Endothelial cell of umbilical vein (primary cell): Measurements from ENCODE around the gene IGSF23. TPM values are rescaled to one million over a fixed set of nuclear protein-coding genes. Genes with fewer than 3 reads are reported as not detected.

Experiments used
- BruUV-seq: library from RNA; stranded (reverse); fragments of 400-500 nt; replicated peaks from 2 replicates; lab custom pipeline; 2021; lab: Mats Ljungman, UMichigan
- CTCF ChIA-PET: fragments of 300-600, 350-600 bp; sonication (Branson Sonifier 250); formaldehyde crosslinking; loops from one replicate; lab custom pipeline; 2021; ENCODE audit warnings: antibody characterized with exemption, inconsistent platforms; lab: Charles Lee
- POLR2A ChIA-PET: fragments of 300-600, 350-600 bp; sonication (Branson Sonifier 250); formaldehyde crosslinking; loops from one replicate; lab custom pipeline; 2021; ENCODE audit warnings: antibody characterized with exemption, inconsistent platforms; lab: Charles Lee
- DNase-seq: peaks from one replicate; pipeline ENCODE4 v3.0.0-alpha.2; 2011; ENCODE audit warnings: low read depth, low spot score
- FAIRE-seq: peaks from 2 replicates; lab custom pipeline; 2011; peaks lifted over from hg19 to GRCh38; lab: Jason Lieb, UNC
- H2AFZ ChIP-seq: 2 replicates; pipeline ENCODE4 v1.6.0; 2012; ENCODE audit warnings: low read depth, low read length, control low read depth, inconsistent platforms
- H3K27ac ChIP-seq: 2 replicates; pipeline ENCODE4 v1.5.1; 2011; ENCODE audit warnings: low read depth, mild to moderate bottlenecking, control low read depth, low read length, moderate library complexity; ENCODE audit not compliant: insufficient read depth
- H3K27me3 ChIP-seq, 2 experiments: 2 replicates each; pipeline versions ENCODE4 v1.6.0 to v1.6.1; 2011; ENCODE audit warnings: low read length in 2 of 2, mixed read lengths in 1 of 2; ENCODE audit not compliant: control insufficient read depth in 2 of 2, insufficient read depth in 2 of 2
- H3K36me3 ChIP-seq, 2 experiments: 2 replicates in 1 of 2; 3 replicates in 1 of 2; pipeline ENCODE4 v1.5.1; 2011; ENCODE audit warnings: low read length in 2 of 2, mild to moderate bottlenecking in 1 of 2, moderate library complexity in 1 of 2; ENCODE audit not compliant: control insufficient read depth in 2 of 2, insufficient read depth in 2 of 2; ENCODE audit errors: extremely low read depth in 1 of 2
- H3K4me1 ChIP-seq: 3 replicates; pipeline ENCODE4 v1.5.1; 2011; ENCODE audit warnings: mild to moderate bottlenecking, low read length; ENCODE audit not compliant: control insufficient read depth, insufficient read depth; ENCODE audit errors: extremely low read depth
- H3K4me2 ChIP-seq: 2 replicates; pipeline ENCODE4 v1.6.1; 2011; ENCODE audit warnings: low read length, control low read depth, mixed read lengths; ENCODE audit not compliant: insufficient read depth
- H3K4me3 ChIP-seq, 3 experiments: fragments of 200-600 bp in 1 of 3; sonication (generic), shearing (Covaris generic) in 1 of 3; replicated peaks in 1 of 3; 2 replicates each; pipeline ENCODE4 v1.5.1; 2011 to 2016; ENCODE audit warnings: control low read depth in 3 of 3, low read length in 3 of 3, mild to moderate bottlenecking in 2 of 3, inconsistent platforms in 1 of 3, low read depth in 1 of 3, moderate library complexity in 1 of 3; ENCODE audit not compliant: insufficient read depth in 1 of 3
- H3K79me2 ChIP-seq: 2 replicates; pipeline ENCODE4 v1.6.0; 2012; ENCODE audit warnings: low read length, inconsistent platforms; ENCODE audit not compliant: control insufficient read depth, insufficient read depth
- H3K9ac ChIP-seq: replicated peaks from 2 replicates; pipeline ENCODE3; 2011; ENCODE audit warnings: low read length, control low read depth; ENCODE audit not compliant: insufficient read depth; ENCODE audit errors: extremely low read depth
- H3K9me1 ChIP-seq: replicated peaks from 3 replicates; pipeline ENCODE4 v1.6.0; 2011; ENCODE audit warnings: mild to moderate bottlenecking, low read length; ENCODE audit not compliant: control insufficient read depth, insufficient read depth; ENCODE audit errors: extremely low read depth
- H3K9me3 ChIP-seq: replicated peaks from 2 replicates; pipeline ENCODE4 v1.5.1; 2012; ENCODE audit warnings: low read length, inconsistent platforms; ENCODE audit not compliant: control insufficient read depth, insufficient read depth
- H4K20me1 ChIP-seq: replicated peaks from 2 replicates; pipeline ENCODE3; 2011; ENCODE audit warnings: mild to moderate bottlenecking, low read length; ENCODE audit not compliant: control insufficient read depth, insufficient read depth; ENCODE audit errors: extremely low read depth
- EZH2 ChIP-seq: IDR thresholded peaks from 2 replicates; pipeline ENCODE4 v1.6.1; 2012; ENCODE audit warnings: borderline replicate concordance, low read depth, mild to moderate bottlenecking, moderate library complexity, low read length, inconsistent platforms; ENCODE audit not compliant: severe bottlenecking
- FOS ChIP-seq: IDR thresholded peaks from 2 replicates; pipeline ENCODE4 v1.6.1; 2011; ENCODE audit warnings: mild to moderate bottlenecking, low read length, moderate library complexity, borderline replicate concordance; ENCODE audit not compliant: insufficient read depth
- GATA2 ChIP-seq: IDR thresholded peaks from 2 replicates; pipeline ENCODE4 v1.7.0; 2011; ENCODE audit warnings: low read depth, mild to moderate bottlenecking, moderate library complexity, mixed read lengths, low read length; ENCODE audit not compliant: insufficient read length, insufficient read depth
- JUN ChIP-seq: IDR thresholded peaks from 2 replicates; pipeline ENCODE4 v1.6.1; 2011; ENCODE audit warnings: borderline replicate concordance, low read depth; ENCODE audit not compliant: insufficient read length, insufficient read depth
- MYC ChIP-seq: IDR thresholded peaks from one replicate; pipeline ENCODE4 v1.6.1; 2011; ENCODE audit warnings: mild to moderate bottlenecking, low read depth, low read length
- POLR2A ChIP-seq: IDR thresholded peaks from 2 replicates; pipeline ENCODE4 v1.6.1; 2012; ENCODE audit warnings: low read depth, mild to moderate bottlenecking, control low read depth, low read length
- POLR2AphosphoS5 ChIP-seq: IDR thresholded peaks from 2 replicates; pipeline ENCODE4 v1.6.1; 2012; ENCODE audit warnings: low read depth, mild to moderate bottlenecking, control low read depth, low read length, moderate library complexity; ENCODE audit not compliant: insufficient read depth
- dilution Hi-C: fragments of 300-500 bp; cut with MboI; formaldehyde crosslinking; loops from one replicate; pipeline ENCODE4 v1.15.0; 2019; ENCODE audit warnings: low sequenced_read_pairs; ENCODE audit not compliant: extremely low pct_ligation_motif_present
- intact Hi-C: fragments of 100-400 bp; cut with micrococcal nuclease; formaldehyde crosslinking; loops from one replicate; pipeline ENCODE4 v1.10.0; 2022
- polyA plus RNA-seq, 4 experiments: library from polyadenylated mRNA; depleted of rRNA in 3 of 4; stranded (reverse) in 3 of 4; unstranded in 1 of 4; fragments of >200 nt; gene quantifications; 2 replicates each; pipeline versions ENCODE4 v1.2.1 to v1.2.3, GENCODE V29; 2011 to 2012; ENCODE audit warnings: missing spikeins in 1 of 4
- total RNA-seq: library from RNA; stranded (reverse); gene quantifications from 2 replicates; pipeline ENCODE4 v1.2.3, GENCODE V29; 2021
- TF ChIP-seq, protein P1 (sequence below), 2 donors: IDR thresholded peaks; 1 replicate in 1 of 2; 2 replicates in 1 of 2; pipeline ENCODE4 v1.5.1; 2011; ENCODE audit warnings: low read length in 2 of 2, mild to moderate bottlenecking in 2 of 2, moderate library complexity in 2 of 2, control low read depth in 1 of 2, inconsistent platforms in 1 of 2, low read depth in 1 of 2; ENCODE audit not compliant: insufficient read depth in 1 of 2; ENCODE audit errors: extremely low read depth in 1 of 2
- TF ChIP-seq, protein P2 (sequence below): IDR thresholded peaks from 2 replicates; pipeline ENCODE4 v1.6.1; 2011; ENCODE audit not compliant: insufficient read depth, insufficient read length

The IGSF23 gene
- total and polyA plus RNA-seq, 2 donors (not counting 3 experiments of a cell fraction or from before 2014, with no cell fraction given) = 0.73 TPM; not detected in 1

- POLR2A ChIA-PET = no interaction called here
- H2AFZ ChIP-seq = no peak overlapping the region
- CTCF ChIA-PET = interaction anchor here (1.2 kb wide), 1 partner anchor 13 kb away, joined by 3 read pairs; no protein-coding TSS in a partner anchor
- no peaks in the 10 kb centered on the region for H3K36me3 ChIP-seq
- no peak overlapping the region for H3K4me3 ChIP-seq
- H3K9me3 ChIP-seq = no peaks in the 10 kb centered on the region
- TF ChIP-seq, protein P1, sequence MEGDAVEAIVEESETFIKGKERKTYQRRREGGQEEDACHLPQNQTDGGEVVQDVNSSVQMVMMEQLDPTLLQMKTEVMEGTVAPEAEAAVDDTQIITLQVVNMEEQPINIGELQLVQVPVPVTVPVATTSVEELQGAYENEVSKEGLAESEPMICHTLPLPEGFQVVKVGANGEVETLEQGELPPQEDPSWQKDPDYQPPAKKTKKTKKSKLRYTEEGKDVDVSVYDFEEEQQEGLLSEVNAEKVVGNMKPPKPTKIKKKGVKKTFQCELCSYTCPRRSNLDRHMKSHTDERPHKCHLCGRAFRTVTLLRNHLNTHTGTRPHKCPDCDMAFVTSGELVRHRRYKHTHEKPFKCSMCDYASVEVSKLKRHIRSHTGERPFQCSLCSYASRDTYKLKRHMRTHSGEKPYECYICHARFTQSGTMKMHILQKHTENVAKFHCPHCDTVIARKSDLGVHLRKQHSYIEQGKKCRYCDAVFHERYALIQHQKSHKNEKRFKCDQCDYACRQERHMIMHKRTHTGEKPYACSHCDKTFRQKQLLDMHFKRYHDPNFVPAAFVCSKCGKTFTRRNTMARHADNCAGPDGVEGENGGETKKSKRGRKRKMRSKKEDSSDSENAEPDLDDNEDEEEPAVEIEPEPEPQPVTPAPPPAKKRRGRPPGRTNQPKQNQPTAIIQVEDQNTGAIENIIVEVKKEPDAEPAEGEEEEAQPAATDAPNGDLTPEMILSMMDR (IDR thresholded peaks at IDR 0.05; ENCODE audit: extremely low read depth in 1 of 2, insufficient read depth in 1 of 2, low read depth in 1 of 2, low read length in 2 of 2) = no peak
- TF ChIP-seq, protein P2, sequence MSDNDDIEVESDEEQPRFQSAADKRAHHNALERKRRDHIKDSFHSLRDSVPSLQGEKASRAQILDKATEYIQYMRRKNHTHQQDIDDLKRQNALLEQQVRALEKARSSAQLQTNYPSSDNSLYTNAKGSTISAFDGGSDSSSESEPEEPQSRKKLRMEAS = no peak
- TF ChIP-seq GATA2 (no peak), FOS (no peak), MYC (no peak), JUN (no peak), EZH2 (no peak), POLR2A (no peak), POLR2AphosphoS5 (no peak)
- H3K79me2 ChIP-seq = no peaks in the 10 kb centered on the region
- dilution Hi-C loops (no loop called here), intact Hi-C loops (loop anchor here (2.0 kb wide), 1 partner anchor 13 kb away; no protein-coding TSS in a partner anchor)
- peaks cover 30% of the 10 kb centered on the region for H3K4me1 ChIP-seq
- FAIRE-seq (peak; percentile 59), DNase-seq (no peak)
- no TSS peak for BruUV-seq
- H4K20me1 ChIP-seq = no peaks in the 10 kb centered on the region
- H3K27ac ChIP-seq = no peak overlapping the region
- no peaks in the 10 kb centered on the region for H3K27me3 ChIP-seq
- H3K9me1 ChIP-seq = no peaks in the 10 kb centered on the region
- no peak overlapping the region for H3K9ac ChIP-seq
- no peak overlapping the region for H3K4me2 ChIP-seq
Observed at GRCh38 chr19:44627631-44628030, 14.3 kb downstream of the IGSF23 start.
